DND-41 (cell line): ENCODE measurements around the gene LHX3.

Experiments used
- EZH2 ChIP-seq: IDR thresholded peaks from 3 replicates; pipeline ENCODE4 v1.6.1; 2012; ENCODE audit warnings: borderline replicate concordance, low read depth, mild to moderate bottlenecking, moderate library complexity, low read length, inconsistent platforms; ENCODE audit not compliant: severe bottlenecking
- TF ChIP-seq, protein P1 (sequence below): IDR thresholded peaks from 2 replicates; pipeline ENCODE4 v1.5.1; 2012; ENCODE audit warnings: borderline replicate concordance, low read length, moderate library complexity, mild to moderate bottlenecking; ENCODE audit not compliant: poor library complexity, severe bottlenecking; ENCODE audit errors: extremely low read depth

DNA sequence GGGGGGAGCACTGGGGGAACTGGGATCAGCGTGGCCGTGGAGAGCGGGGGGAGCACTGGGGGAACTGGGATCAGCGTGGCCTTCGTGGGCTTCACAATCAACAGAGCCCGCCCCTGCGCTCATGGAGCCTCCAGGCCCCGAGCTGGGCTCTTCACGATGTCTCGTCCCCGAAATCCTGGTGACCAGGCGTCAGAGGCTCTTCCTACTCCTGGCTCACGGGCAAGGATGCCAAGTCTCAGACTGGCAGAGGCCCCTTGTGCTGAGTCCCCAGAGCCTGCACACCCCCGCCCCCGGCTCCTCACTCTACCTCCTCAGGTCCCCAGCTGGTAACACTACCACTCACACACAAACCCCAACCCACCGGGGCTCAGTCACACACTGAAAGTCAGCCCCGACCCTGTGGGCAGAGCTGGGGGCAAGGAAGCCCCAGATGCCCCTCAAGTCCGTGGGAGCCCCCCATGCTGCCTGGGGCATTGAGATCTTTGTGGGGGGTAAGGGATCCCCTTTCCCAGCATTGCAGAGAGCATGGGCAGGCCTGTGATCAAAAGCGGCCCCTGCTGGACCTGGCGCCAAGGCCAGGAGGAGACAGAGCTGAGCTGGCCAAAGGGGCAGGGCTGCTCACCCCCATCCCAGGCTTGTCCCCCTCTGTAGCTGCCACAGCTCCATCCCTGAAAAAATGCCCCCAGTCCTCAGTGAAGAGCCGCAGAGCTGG is 26.7 kb downstream of the LHX3 start:
- no peak for TF ChIP-seq EZH2
- TF ChIP-seq, protein P1, sequence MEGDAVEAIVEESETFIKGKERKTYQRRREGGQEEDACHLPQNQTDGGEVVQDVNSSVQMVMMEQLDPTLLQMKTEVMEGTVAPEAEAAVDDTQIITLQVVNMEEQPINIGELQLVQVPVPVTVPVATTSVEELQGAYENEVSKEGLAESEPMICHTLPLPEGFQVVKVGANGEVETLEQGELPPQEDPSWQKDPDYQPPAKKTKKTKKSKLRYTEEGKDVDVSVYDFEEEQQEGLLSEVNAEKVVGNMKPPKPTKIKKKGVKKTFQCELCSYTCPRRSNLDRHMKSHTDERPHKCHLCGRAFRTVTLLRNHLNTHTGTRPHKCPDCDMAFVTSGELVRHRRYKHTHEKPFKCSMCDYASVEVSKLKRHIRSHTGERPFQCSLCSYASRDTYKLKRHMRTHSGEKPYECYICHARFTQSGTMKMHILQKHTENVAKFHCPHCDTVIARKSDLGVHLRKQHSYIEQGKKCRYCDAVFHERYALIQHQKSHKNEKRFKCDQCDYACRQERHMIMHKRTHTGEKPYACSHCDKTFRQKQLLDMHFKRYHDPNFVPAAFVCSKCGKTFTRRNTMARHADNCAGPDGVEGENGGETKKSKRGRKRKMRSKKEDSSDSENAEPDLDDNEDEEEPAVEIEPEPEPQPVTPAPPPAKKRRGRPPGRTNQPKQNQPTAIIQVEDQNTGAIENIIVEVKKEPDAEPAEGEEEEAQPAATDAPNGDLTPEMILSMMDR, result no peak
